IMR-90 (cell line): ENCODE results near the gene TEX2. TPM values are rescaled to one million over a fixed set of nuclear protein-coding genes. Genes with fewer than 3 reads are reported as not detected.

Experiments used
- ATAC-seq: fragments of 200-7000 bp; cut with Tn5 transposase; 2 replicates; pipeline ENCODE4 v1.9.1; 2020; ENCODE audit warnings: low read depth, mild to moderate bottlenecking, moderate library complexity
- BruUV-seq: library from RNA; stranded (reverse); fragments of 400-500 nt; replicated peaks from 2 replicates; lab custom pipeline; 2021; lab: Mats Ljungman, UMichigan
- CTCF ChIA-PET: fragments of 300-600 bp; formaldehyde crosslinking; extraction: SDS; loops from one replicate; lab custom pipeline; 2021; ENCODE audit warnings: antibody characterized with exemption; lab: Yijun Ruan, JAX
- POLR2A ChIA-PET: fragments of 300-600 bp; sonication (Branson Sonifier 250); formaldehyde crosslinking; loops from one replicate; lab custom pipeline; 2022; ENCODE audit warnings: antibody characterized with exemption; ENCODE audit not compliant: unreplicated experiment; lab: Charles Lee
- DNase-seq: peaks from one replicate; pipeline ENCODE4 v3.0.0; 2013
- H2AFZ ChIP-seq: replicated peaks from 2 replicates; pipeline ENCODE3; 2013; ENCODE audit warnings: low read length, mild to moderate bottlenecking; ENCODE audit not compliant: poor library complexity
- H2AK5ac ChIP-seq: 2 replicates; pipeline ENCODE4 v1.6.1; 2013; ENCODE audit warnings: low read depth, low read length, inconsistent platforms
- H2AK9ac ChIP-seq: replicated peaks from 2 replicates; pipeline ENCODE3; 2013; ENCODE audit warnings: mild to moderate bottlenecking, low read depth, low read length, moderate library complexity; ENCODE audit not compliant: poor library complexity
- H2BK120ac ChIP-seq: 2 replicates; pipeline ENCODE4 v1.6.1; 2013; ENCODE audit warnings: low read depth, low read length, inconsistent platforms
- H2BK15ac ChIP-seq: 3 replicates; pipeline ENCODE4 v1.6.1; 2013; ENCODE audit warnings: low read depth, low read length, inconsistent platforms
- H2BK20ac ChIP-seq: 2 replicates; pipeline ENCODE4 v1.6.1; 2013; ENCODE audit warnings: low read depth, mild to moderate bottlenecking, inconsistent platforms, low read length, moderate library complexity
- H2BK5ac ChIP-seq: 2 replicates; pipeline ENCODE4 v1.6.1; 2013; ENCODE audit warnings: mild to moderate bottlenecking, low read depth, low read length, inconsistent platforms; ENCODE audit not compliant: poor library complexity, severe bottlenecking
- H3K14ac ChIP-seq: replicated peaks from 2 replicates; pipeline ENCODE4 v1.6.1; 2013; ENCODE audit warnings: low read depth, low read length, inconsistent platforms
- H3K18ac ChIP-seq: 2 replicates; pipeline ENCODE4 v1.6.1; 2013; ENCODE audit warnings: low read depth, low read length, control low read depth
- H3K23ac ChIP-seq: 2 replicates; pipeline ENCODE4 v1.6.1; 2013; ENCODE audit warnings: low read depth, low read length, inconsistent platforms
- H3K27ac ChIP-seq: 2 replicates; pipeline ENCODE4 v1.5.1; 2013; ENCODE audit warnings: mild to moderate bottlenecking, control low read depth, low read length; ENCODE audit not compliant: insufficient read depth
- H3K27me3 ChIP-seq: 2 replicates; pipeline ENCODE4 v1.6.1; 2013; ENCODE audit warnings: low read length; ENCODE audit not compliant: control insufficient read depth, insufficient read depth
- H3K36me3 ChIP-seq: 2 replicates; pipeline ENCODE4 v1.6.1; 2013; ENCODE audit warnings: low read length, mixed read lengths; ENCODE audit not compliant: control insufficient read depth, insufficient read depth
- H3K4ac ChIP-seq: 2 replicates; pipeline ENCODE4 v1.6.1; 2013; ENCODE audit warnings: low read depth, low read length, inconsistent platforms
- H3K4me1 ChIP-seq: 2 replicates; pipeline ENCODE4 v1.6.1; 2013; ENCODE audit warnings: low read length, mixed read lengths; ENCODE audit not compliant: control insufficient read depth, insufficient read depth
- H3K4me2 ChIP-seq: 2 replicates; pipeline ENCODE4 v1.6.1; 2013; ENCODE audit warnings: low read depth, mild to moderate bottlenecking, control low read depth, low read length, moderate library complexity
- H3K4me3 ChIP-seq: 2 replicates; pipeline ENCODE4 v1.5.1; 2013; ENCODE audit warnings: low read depth, mild to moderate bottlenecking, control low read depth, low read length, moderate library complexity; ENCODE audit not compliant: insufficient read depth
- H3K56ac ChIP-seq: 2 replicates; pipeline ENCODE4 v1.6.1; 2013; ENCODE audit warnings: low read length, inconsistent platforms; ENCODE audit not compliant: insufficient read depth; ENCODE audit errors: extremely low read depth
- H3K79me1 ChIP-seq, 2 experiments: 2 replicates each; pipeline ENCODE4 v1.6.1; 2013; ENCODE audit warnings: low read length in 2 of 2, inconsistent platforms in 1 of 2, low read depth in 1 of 2
- H3K9ac ChIP-seq: 2 replicates; pipeline ENCODE4 v1.6.1; 2013; ENCODE audit warnings: low read depth, low read length, control low read depth
- H3K9me1 ChIP-seq: 2 replicates; pipeline ENCODE4 v1.6.1; 2013; ENCODE audit warnings: low read length, inconsistent platforms; ENCODE audit not compliant: insufficient read depth
- H3K9me3 ChIP-seq: 2 replicates; pipeline ENCODE4 v1.6.1; 2013; ENCODE audit warnings: low read length; ENCODE audit not compliant: control insufficient read depth, insufficient read depth
- H4K20me1 ChIP-seq: 2 replicates; pipeline ENCODE4 v1.6.1; 2013; ENCODE audit warnings: low read length, inconsistent platforms; ENCODE audit not compliant: insufficient read depth
- H4K5ac ChIP-seq: 2 replicates; pipeline ENCODE4 v1.6.1; 2013; ENCODE audit warnings: mild to moderate bottlenecking, low read depth, low read length, control low read depth
- H4K8ac ChIP-seq, 2 experiments: 2 replicates each; pipeline ENCODE4 v1.6.1; 2013; ENCODE audit warnings: low read depth in 2 of 2, low read length in 2 of 2, control low read depth in 1 of 2, inconsistent platforms in 1 of 2
- H4K91ac ChIP-seq: 2 replicates; pipeline ENCODE4 v1.6.1; 2013; ENCODE audit warnings: low read depth, low read length, inconsistent platforms; ENCODE audit not compliant: insufficient read depth
- CEBPB ChIP-seq: IDR thresholded peaks from 2 replicates; pipeline ENCODE4 v1.6.1; 2012; ENCODE audit warnings: low read depth, low read length, improper control_type of control experiment
- CTCF ChIP-seq: conservative IDR thresholded peaks from 2 replicates; pipeline ENCODE4 v1.5.1; 2012; ENCODE audit warnings: mild to moderate bottlenecking, low read depth, low read length, improper control_type of control experiment
- ELK1 ChIP-seq: fragments of 150-350 bp; IDR thresholded peaks from 2 replicates; pipeline ENCODE4 v1.6.1; 2016; ENCODE audit warnings: low read depth, mild to moderate bottlenecking, low read length, moderate library complexity, borderline replicate concordance
- FOS ChIP-seq: fragments of 150-350 bp; IDR thresholded peaks from 2 replicates; pipeline ENCODE4 v1.6.1; 2016; ENCODE audit warnings: low read depth, low read length
- MAFK ChIP-seq: IDR thresholded peaks from 2 replicates; pipeline ENCODE4 v1.6.1; 2012; ENCODE audit warnings: low read depth, low read length, improper control_type of control experiment
- MAZ ChIP-seq: IDR thresholded peaks from 2 replicates; pipeline ENCODE4 v1.6.1; 2012; ENCODE audit warnings: low read depth, mild to moderate bottlenecking, low read length, improper control_type of control experiment, moderate library complexity, borderline replicate concordance
- NFE2L2 ChIP-seq: fragments of 150-350 bp; IDR thresholded peaks from 2 replicates; pipeline ENCODE4 v1.6.1; 2016; ENCODE audit warnings: low read depth, mild to moderate bottlenecking, low read length
- RCOR1 ChIP-seq: IDR thresholded peaks from 2 replicates; pipeline ENCODE4 v1.6.1; 2012; ENCODE audit warnings: mild to moderate bottlenecking, low read length, improper control_type of control experiment; ENCODE audit not compliant: insufficient replicate concordance
- WGBS, 2 experiments: methylation state at CpG; one replicate each; pipeline versions ENCODE4 v1.1.5 to v1.1.7; 2013; ENCODE audit warnings: missing lambda C conversion rate in 2 of 2; ENCODE audit not compliant: insufficient read length in 1 of 2; ENCODE audit errors: extremely low coverage in 2 of 2; 5-methylcytosine and 5-hydroxymethylcytosine counted together
- dilution Hi-C: fragments of 300-500 bp; cut with HindIII; formaldehyde crosslinking; loops from one replicate; pipeline ENCODE4 v1.14.3; 2018; ENCODE audit warnings: low sequenced_read_pairs; ENCODE audit not compliant: unreplicated experiment
- in situ Hi-C: fragments of 300-500 bp; cut with MboI; formaldehyde crosslinking; loops from 3 replicates; pipeline ENCODE4 v1.14.3; 2019; ENCODE audit warnings: low sequenced_read_pairs, inconsistent platforms, mixed read lengths
- intact Hi-C: fragments of 100-400 bp; cut with micrococcal nuclease; formaldehyde crosslinking; loops from 2 replicates; pipeline ENCODE4 v1.10.0; 2022
- polyA plus RNA-seq, 3 experiments: library from polyadenylated mRNA; depleted of rRNA; stranded (reverse); fragments of >200 nt; gene quantifications; 2 replicates each; pipeline ENCODE4 v1.2.3, GENCODE V29; 2012; ENCODE audit warnings: low replicate concordance in 1 of 3
- total RNA-seq: library from RNA; depleted of rRNA; stranded (reverse); fragments of >200 nt; gene quantifications from 2 replicates; pipeline ENCODE4 v1.2.3, GENCODE V29; 2012

TEX2 gene
- total and polyA plus RNA-seq, 2 of the 4 experiments (the other 2 are of a cell fraction) = 18.2 to 21.9 TPM

GRCh38 chr17:64277831-64278562 lies 14.9 kb upstream of the TEX2 start (continued):
- no peak for TF ChIP-seq NFE2L2

- H3K9ac ChIP-seq = no peak overlapping the region
- no peak for ATAC-seq
- no peak overlapping the region for H3K56ac ChIP-seq
- no peak for TF ChIP-seq NFE2L2
- no peak for TF ChIP-seq MAZ
- no peak for TF ChIP-seq CTCF
- no peak for TF ChIP-seq RCOR1
- TF ChIP-seq MAFK = no peak
- TF ChIP-seq CEBPB = no peak
- no peak for TF ChIP-seq ELK1
- no peak for TF ChIP-seq FOS
- H3K4ac ChIP-seq = no peak overlapping the region
- no peaks in the 10 kb centered on the region for H4K20me1 ChIP-seq
- H2BK15ac ChIP-seq = no peak overlapping the region
- no peak overlapping the region for H4K91ac ChIP-seq
- dilution Hi-C loops = no loop called here
- H3K23ac ChIP-seq = no peak overlapping the region
- H2BK20ac ChIP-seq = no peak overlapping the region
- H3K9me1 ChIP-seq = peaks cover 6% of the 10 kb centered on the region; the same call in 1 of the 2 replicates
- H4K8ac ChIP-seq = no peak overlapping the region
- H2BK5ac ChIP-seq = no peak overlapping the region
- H3K9me3 ChIP-seq = peaks cover 3% of the 10 kb centered on the region
- no peak overlapping the region for H3K18ac ChIP-seq
- H3K14ac ChIP-seq = no peak overlapping the region
- in situ Hi-C loops = no loop called here
- H3K27me3 ChIP-seq = no peaks in the 10 kb centered on the region; the same call in 1 of the 2 replicates
- H4K5ac ChIP-seq = no peak overlapping the region
- no peak for DNase-seq
- no peak overlapping the region for H2AFZ ChIP-seq
- no peaks in the 10 kb centered on the region; the same call in 1 of the 2 replicates for H3K4me1 ChIP-seq
- POLR2A ChIA-PET = interaction anchor here (0.5 kb wide), 1 partner anchor 24 kb away, joined by 3 read pairs; no protein-coding TSS in a partner anchor
- H2AK9ac ChIP-seq = no peak overlapping the region
- H2BK120ac ChIP-seq = no peak overlapping the region
- no peak overlapping the region for H2AK5ac ChIP-seq
- H3K4me3 ChIP-seq = no peak overlapping the region
- WGBS, 2 experiments = no CpG with 5 or more reads among the region's 11 CpGs
- no peak overlapping the region for H3K4me2 ChIP-seq
- no peaks in the 10 kb centered on the region for H3K79me1 ChIP-seq
- no TSS peak for BruUV-seq
- intact Hi-C loops = no loop called here
- H3K27ac ChIP-seq = no peak overlapping the region
- no peaks in the 10 kb centered on the region for H3K36me3 ChIP-seq
- CTCF ChIA-PET = interaction anchor here (0.6 kb wide), 1 partner anchor 147 kb away, joined by 3 read pairs; no protein-coding TSS in a partner anchor
Measured at GRCh38 chr17:64276961-64277505, 14.0 kb upstream of the TEX2 start.
